Hepatocyte (in vitro differentiated cells): ENCODE data around the gene TWSG1. TPM values are rescaled to one million over a fixed set of nuclear protein-coding genes. Genes with fewer than 3 reads are reported as not detected.

Experiments
- DNase-seq: peaks from one replicate; pipeline ENCODE4 v3.0.0-alpha.2; 2016; ENCODE audit warnings: low spot score
- H2AFZ ChIP-seq: fragments of 200-600 bp; sonication (generic); 2 replicates; pipeline ENCODE4 v1.6.0; 2016; ENCODE audit warnings: antibody characterized with exemption, mild to moderate bottlenecking
- H3K27ac ChIP-seq: fragments of 200-600 bp; sonication (generic); 2 replicates; pipeline ENCODE4 v1.5.1; 2016; ENCODE audit warnings: mild to moderate bottlenecking
- H3K27me3 ChIP-seq: fragments of 200-600 bp; sonication (generic); 2 replicates; pipeline ENCODE4 v1.6.1; 2016
- H3K36me3 ChIP-seq: fragments of 200-600 bp; sonication (generic); replicated peaks from 2 replicates; pipeline ENCODE4 v1.5.1; 2016; ENCODE audit warnings: low read depth; ENCODE audit not compliant: insufficient read depth
- H3K4me1 ChIP-seq: fragments of 200-600 bp; sonication (generic); 2 replicates; pipeline ENCODE4 v1.5.1; 2016; ENCODE audit warnings: mild to moderate bottlenecking, moderate library complexity; ENCODE audit not compliant: insufficient read depth
- H3K4me2 ChIP-seq: fragments of 200-600 bp; sonication (generic); 2 replicates; pipeline ENCODE4 v1.6.0; 2016
- H3K4me3 ChIP-seq: fragments of 200-600 bp; sonication (generic); 2 replicates; pipeline ENCODE4 v1.5.1; 2016; ENCODE audit warnings: mild to moderate bottlenecking
- H3K79me2 ChIP-seq: fragments of 200-600 bp; sonication (generic); 2 replicates; pipeline ENCODE4 v1.6.0; 2017; ENCODE audit warnings: mild to moderate bottlenecking
- H3K9me2 ChIP-seq: fragments of 200-600 bp; sonication (generic); replicated peaks from 2 replicates; pipeline ENCODE4 v1.6.0; 2017; ENCODE audit warnings: mild to moderate bottlenecking; ENCODE audit not compliant: insufficient read depth
- H3K9me3 ChIP-seq: fragments of 200-600 bp; sonication (generic); 2 replicates; pipeline ENCODE4 v1.5.1; 2016; ENCODE audit warnings: low read depth, mild to moderate bottlenecking
- H4K20me1 ChIP-seq: fragments of 200-600 bp; sonication (generic); 2 replicates; pipeline ENCODE4 v1.6.0; 2016; ENCODE audit warnings: mild to moderate bottlenecking; ENCODE audit not compliant: insufficient read depth, poor library complexity, severe bottlenecking
- CTCF ChIP-seq: fragments of 200-600 bp; sonication (generic); IDR thresholded peaks from 2 replicates; pipeline ENCODE4 v1.5.1; 2016; ENCODE audit warnings: antibody characterized with exemption, mild to moderate bottlenecking; ENCODE audit not compliant: poor library complexity
- EZH2 ChIP-seq: fragments of 200-600 bp; sonication (generic); IDR thresholded peaks from 2 replicates; pipeline ENCODE4 v1.6.1; 2016; ENCODE audit warnings: antibody characterized with exemption, mild to moderate bottlenecking, borderline replicate concordance
- EZH2phosphoT487 ChIP-seq: fragments of 200-600 bp; sonication (generic); IDR thresholded peaks from one replicate; pipeline ENCODE4 v1.6.1; 2018; ENCODE audit warnings: antibody characterized with exemption, mild to moderate bottlenecking, low read depth, moderate library complexity; ENCODE audit not compliant: unreplicated experiment, severe bottlenecking
- WGBS: methylation state at CpG from one replicate; pipeline ENCODE4 v1.1.6; 2016; ENCODE audit warnings: low lambda C conversion rate; ENCODE audit errors: missing lambda C conversion rate; 5-methylcytosine and 5-hydroxymethylcytosine counted together
- polyA plus RNA-seq: library from polyadenylated mRNA; unstranded; fragments of >200 nt; fragmentation: Nextera tagmentation; extraction: Ambion mirVana; gene quantifications from 2 replicates; pipeline ENCODE4 v1.2.1, GENCODE V29; 2016
- total RNA-seq: library from RNA; depleted of rRNA; stranded (reverse); fragments of >200 nt; gene quantifications from 2 replicates; pipeline ENCODE4 v1.2.3, GENCODE V29; 2014

TWSG1 gene
- total and polyA plus RNA-seq, 2 experiments from 2014 or later = 36.7 to 61.4 TPM

- no peaks in the 10 kb centered on the region for H3K36me3 ChIP-seq
- no peaks in the 10 kb centered on the region for H4K20me1 ChIP-seq
These were observed 38.2 kb upstream of the TWSG1 start for GRCh38 chr18:9296233-9297006.

DNA sequence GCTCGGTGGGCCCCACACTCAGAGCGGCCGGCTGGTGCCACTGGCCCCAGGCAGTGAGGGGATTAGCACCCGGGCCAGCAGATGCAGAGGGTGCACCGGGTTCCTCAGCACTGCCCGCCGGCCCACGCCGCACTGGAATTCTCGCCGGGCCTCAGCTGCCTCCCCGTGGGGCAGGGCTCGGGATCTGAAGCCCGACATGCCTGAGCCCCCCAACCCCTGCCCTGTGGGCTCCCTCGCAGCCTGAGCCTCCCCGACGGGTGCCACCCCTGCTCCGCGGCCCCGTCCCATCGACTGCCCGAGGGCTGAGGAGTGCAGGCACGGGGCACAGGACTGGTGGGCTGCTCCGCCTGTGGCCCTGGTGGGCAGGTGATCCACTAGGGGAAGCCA lies 37.6 kb upstream of the TWSG1 start:
- Histone ChIP-seq H3K4me1 (no peaks in the 10 kb centered on the region), H2AFZ (no peak overlapping the region), H4K20me1 (no peaks in the 10 kb centered on the region), H3K36me3 (no peaks in the 10 kb centered on the region), H3K27ac (no peak overlapping the region), H3K79me2 (no peaks in the 10 kb centered on the region), H3K9me3 (no peaks in the 10 kb centered on the region), H3K9me2 (no peaks in the 10 kb centered on the region), H3K4me3 (no peak overlapping the region), H3K4me2 (no peak overlapping the region), H3K27me3 (no peaks in the 10 kb centered on the region)
- TF ChIP-seq EZH2 = no peak
- no peak for TF ChIP-seq CTCF
- no peak for TF ChIP-seq EZH2phosphoT487
- 98% methylated on average over 16 of the region's 24 CpGs for WGBS
- no peak for DNase-seq

More at GRCh38 chr18:9296233-9297006, 38.2 kb upstream of the TWSG1 start:
- H3K27me3 ChIP-seq = no peaks in the 10 kb centered on the region
- no peak overlapping the region for H3K27ac ChIP-seq
- H3K4me3 ChIP-seq = no peak overlapping the region
- H2AFZ ChIP-seq = no peak overlapping the region
- TF ChIP-seq CTCF (no peak), EZH2phosphoT487 (no peak), EZH2 (no peak)
- no peak for DNase-seq
- 95% methylated on average over 15 of the region's 15 CpGs for WGBS
- no peak overlapping the region for H3K4me2 ChIP-seq
- H3K9me3 ChIP-seq = no peaks in the 10 kb centered on the region
- no peaks in the 10 kb centered on the region for H3K79me2 ChIP-seq
- no peaks in the 10 kb centered on the region for H3K4me1 ChIP-seq
- H3K9me2 ChIP-seq = no peaks in the 10 kb centered on the region

DNA sequence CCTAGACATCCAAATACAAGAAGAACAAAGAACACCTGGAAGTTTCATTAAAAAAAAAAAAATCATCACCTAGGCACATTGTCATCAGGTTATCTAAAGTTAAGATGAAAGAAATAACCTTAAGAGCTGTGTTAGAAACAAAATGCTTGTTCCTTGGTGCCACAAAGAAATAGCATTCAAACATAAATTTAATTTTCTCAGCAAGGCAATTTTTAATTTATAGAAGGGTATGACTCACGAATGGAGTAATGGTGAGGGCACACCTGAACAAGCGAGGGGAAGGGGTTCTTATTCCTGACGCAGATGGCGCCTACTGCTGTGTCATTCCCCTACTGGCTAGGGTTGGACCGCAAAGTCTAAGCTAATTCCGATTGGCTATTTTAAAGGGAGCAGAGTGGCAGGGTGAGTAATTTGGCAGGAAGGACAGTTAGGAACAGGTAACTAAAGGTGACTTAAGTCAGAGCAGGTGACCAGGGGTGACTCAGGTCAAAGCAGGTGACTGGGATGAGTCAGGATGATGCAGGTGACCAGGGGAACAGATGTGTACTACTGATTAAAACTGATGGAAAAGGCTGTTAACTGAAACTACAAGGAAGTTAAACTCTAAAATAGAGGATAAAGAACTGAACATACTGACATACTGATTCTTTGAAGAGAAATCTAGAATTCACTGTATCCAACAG lies 30.0 kb upstream of the TWSG1 start:
- Histone ChIP-seq H3K4me1 (no peaks in the 10 kb centered on the region), H3K27me3 (no peaks in the 10 kb centered on the region), H3K27ac (no peak overlapping the region), H3K4me2 (no peak overlapping the region), H3K9me3 (no peaks in the 10 kb centered on the region), H2AFZ (no peak overlapping the region), H3K36me3 (no peaks in the 10 kb centered on the region), H3K79me2 (no peaks in the 10 kb centered on the region), H3K4me3 (no peak overlapping the region), H3K9me2 (no peaks in the 10 kb centered on the region), H4K20me1 (no peaks in the 10 kb centered on the region)
- 95% methylated on average over 6 of the region's 6 CpGs for WGBS
- no peak for DNase-seq
- TF ChIP-seq EZH2 (no peak), CTCF (no peak), EZH2phosphoT487 (no peak)
